ENCODE results near the gene ATP11B.

Gene ATP11B

DNA sequence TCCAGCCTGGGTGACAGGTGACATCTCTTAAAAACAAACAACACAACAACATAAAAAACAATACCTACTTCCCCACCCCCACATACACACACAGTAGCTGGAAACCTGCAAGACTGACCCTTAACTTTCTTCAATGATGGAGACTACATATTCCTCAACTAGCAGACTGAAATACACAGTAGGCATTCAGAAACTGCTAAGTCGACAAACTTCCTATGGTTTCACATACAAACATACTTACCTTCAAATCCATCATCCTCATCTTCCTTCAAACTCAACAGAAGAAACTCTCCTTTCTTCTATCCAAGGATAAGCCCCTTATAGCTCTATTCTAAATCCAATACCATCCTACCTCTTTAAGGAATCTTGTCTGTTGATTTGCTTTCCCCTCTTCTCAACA is 156.4 kb downstream of the ATP11B start:
- Histone ChIP-seq H3K4me3 (ENCODE audit: severe bottlenecking) (no peak overlapping the region), H3K27me3 (ENCODE audit: insufficient read depth, poor library complexity, severe bottlenecking) (no peaks in the 10 kb centered on the region), H3K36me3 (ENCODE audit: low read depth) (peaks cover 40% of the 10 kb centered on the region), H3K27ac (ENCODE audit: poor library complexity, severe bottlenecking) (no peak overlapping the region), H3K4me1 (ENCODE audit: insufficient read depth, poor library complexity, severe bottlenecking) (no peaks in the 10 kb centered on the region), H3K9me3 (ENCODE audit: severe bottlenecking) (no peaks in the 10 kb centered on the region)
- TF ChIP-seq CTCF (IDR thresholded peaks at IDR 0.05; ENCODE audit: poor library complexity, severe bottlenecking) = no peak
- ATAC-seq (ENCODE audit: low read depth) = no peak
- DNase-seq (ENCODE audit: low spot score) = no peak

DNA sequence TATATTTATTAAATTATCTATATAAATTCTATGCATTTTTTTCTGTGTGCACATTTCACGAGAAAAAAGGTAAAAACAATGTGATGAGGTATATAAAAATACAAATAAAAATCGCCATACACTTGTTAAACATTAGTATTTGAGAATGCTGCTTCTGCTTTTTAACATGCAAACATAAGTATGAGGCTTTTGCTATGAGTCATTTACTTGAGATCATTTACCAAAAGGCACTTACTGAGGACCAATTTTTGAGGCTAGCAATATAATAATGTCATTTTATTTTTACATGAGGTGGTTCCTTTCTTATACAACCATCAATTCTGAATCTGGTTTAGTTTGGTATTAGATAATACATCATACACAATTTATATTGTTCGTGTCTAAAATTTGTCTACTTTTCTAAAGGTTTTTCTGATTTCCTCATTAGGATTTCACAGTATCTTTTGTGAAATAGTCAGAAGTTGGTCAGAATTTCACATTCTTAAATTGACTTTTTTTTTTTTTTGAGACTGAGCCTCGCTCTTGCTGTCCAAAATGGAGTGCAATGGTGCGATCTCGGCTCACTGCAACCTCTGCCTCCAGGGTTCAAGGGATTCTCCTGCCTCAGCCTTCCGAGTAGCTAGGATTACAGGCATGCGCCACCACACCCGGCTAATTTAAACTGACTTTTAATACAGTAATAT is 161.4 kb downstream of the ATP11B start:
- Histone ChIP-seq H3K27me3 (ENCODE audit: insufficient read depth, poor library complexity, severe bottlenecking) (no peaks in the 10 kb centered on the region), H3K9me3 (ENCODE audit: severe bottlenecking) (no peaks in the 10 kb centered on the region), H3K27ac (ENCODE audit: poor library complexity, severe bottlenecking) (no peak overlapping the region), H3K4me1 (ENCODE audit: insufficient read depth, poor library complexity, severe bottlenecking) (no peaks in the 10 kb centered on the region), H3K36me3 (ENCODE audit: low read depth) (peaks cover 37% of the 10 kb centered on the region), H3K4me3 (ENCODE audit: severe bottlenecking) (no peak overlapping the region)
- DNase-seq (ENCODE audit: low spot score) = no peak
- ATAC-seq (ENCODE audit: low read depth) = no peak
- no peak for TF ChIP-seq CTCF (IDR thresholded peaks at IDR 0.05; ENCODE audit: poor library complexity, severe bottlenecking)

- Histone ChIP-seq H3K36me3 (ENCODE audit: low read depth) (peaks cover 45% of the 10 kb centered on the region), H3K27me3 (ENCODE audit: insufficient read depth, poor library complexity, severe bottlenecking) (no peaks in the 10 kb centered on the region), H3K4me3 (ENCODE audit: severe bottlenecking) (no peak overlapping the region), H3K27ac (ENCODE audit: poor library complexity, severe bottlenecking) (no peak overlapping the region), H3K4me1 (ENCODE audit: insufficient read depth, poor library complexity, severe bottlenecking) (peaks cover 6% of the 10 kb centered on the region), H3K9me3 (ENCODE audit: severe bottlenecking) (no peaks in the 10 kb centered on the region)
- no peak for DNase-seq (ENCODE audit: low spot score)
- no peak for ATAC-seq (ENCODE audit: low read depth)
- TF ChIP-seq CTCF (IDR thresholded peaks at IDR 0.05; ENCODE audit: poor library complexity, severe bottlenecking) = no peak
These were observed 163.9 kb downstream of the ATP11B start for GRCh38 chr3:182957226-182957625.

GRCh38 chr3:182957676-182958266 is 164.5 kb downstream of the ATP11B start:
- ATAC-seq (ENCODE audit: low read depth) = no peak
- TF ChIP-seq CTCF (IDR thresholded peaks at IDR 0.05; ENCODE audit: poor library complexity, severe bottlenecking) = no peak
- Histone ChIP-seq H3K36me3 (ENCODE audit: low read depth) (peaks cover 45% of the 10 kb centered on the region), H3K4me1 (ENCODE audit: insufficient read depth, poor library complexity, severe bottlenecking) (peaks cover 6% of the 10 kb centered on the region), H3K9me3 (ENCODE audit: severe bottlenecking) (no peaks in the 10 kb centered on the region), H3K27ac (ENCODE audit: poor library complexity, severe bottlenecking) (no peak overlapping the region), H3K27me3 (ENCODE audit: insufficient read depth, poor library complexity, severe bottlenecking) (no peaks in the 10 kb centered on the region), H3K4me3 (ENCODE audit: severe bottlenecking) (no peak overlapping the region)
- DNase-seq (ENCODE audit: low spot score) = no peak

Measured in RWPE2 (cell line).